SU-DHL-6 (cell line): ENCODE results near the gene B3GAT2.
A peak's percentile ranks its signal among the peaks of the same experiment; 100 is the strongest.

ENCODE experiments used
- H2AFZ ChIP-seq: fragments of 200-600 bp; sonication (generic); 2 replicates; pipeline ENCODE4 v1.6.1; 2014; ENCODE audit warnings: low read depth, mild to moderate bottlenecking, moderate library complexity, mixed read lengths, antibody characterized with exemption, low read length; ENCODE audit not compliant: severe bottlenecking
- H3F3A ChIP-seq: fragments of 200-600 bp; shearing (Covaris generic); 2 replicates; pipeline ENCODE4 v1.6.0; 2016; ENCODE audit warnings: antibody characterized with exemption, mild to moderate bottlenecking; ENCODE audit not compliant: insufficient read depth
- H3K27ac ChIP-seq: fragments of 200-600 bp; sonication (generic); 2 replicates; pipeline ENCODE4 v1.5.1; 2016; ENCODE audit warnings: low read depth, mild to moderate bottlenecking, low read length, moderate library complexity, mixed read lengths
- H3K27me3 ChIP-seq: fragments of 200-600 bp; sonication (generic), shearing (Covaris generic); 2 replicates; pipeline ENCODE4 v1.6.0; 2014; ENCODE audit warnings: mild to moderate bottlenecking, low read length
- H3K36me3 ChIP-seq: fragments of 200-600 bp; sonication (generic); 2 replicates; pipeline ENCODE4 v1.6.1; 2014; ENCODE audit warnings: mild to moderate bottlenecking, low read length, mixed read lengths
- H3K4me2 ChIP-seq: fragments of 300-600, 200-600 bp; shearing (Covaris generic), sonication (generic); 2 replicates; pipeline ENCODE4 v1.6.0; 2014; ENCODE audit warnings: low read length, low read depth, mild to moderate bottlenecking; ENCODE audit not compliant: poor library complexity, severe bottlenecking
- H3K4me3 ChIP-seq: fragments of 200-600 bp; sonication (generic); 2 replicates; pipeline ENCODE4 v1.5.1; 2014; ENCODE audit warnings: antibody characterized with exemption, low read length, mild to moderate bottlenecking, mixed read lengths; ENCODE audit not compliant: insufficient read depth, poor library complexity, severe bottlenecking
- H3K79me2 ChIP-seq: fragments of 200-600 bp; sonication (generic); 2 replicates; pipeline ENCODE4 v1.6.1; 2014; ENCODE audit warnings: mild to moderate bottlenecking, low read length, moderate library complexity; ENCODE audit not compliant: insufficient read depth
- H3K9ac ChIP-seq: fragments of 200-600 bp; sonication (generic); 2 replicates; pipeline ENCODE4 v1.7.0; 2014; ENCODE audit warnings: mild to moderate bottlenecking, low read length
- H3K9me2 ChIP-seq: fragments of 200-600 bp; sonication (generic); replicated peaks from 2 replicates; pipeline ENCODE4 v1.6.1; 2014; ENCODE audit warnings: low read length; ENCODE audit not compliant: insufficient read depth
- H3K9me3 ChIP-seq: fragments of 200-600 bp; sonication (generic); 2 replicates; pipeline ENCODE4 v1.6.1; 2014; ENCODE audit warnings: low read length, mixed read lengths; ENCODE audit not compliant: insufficient read depth
- H4K20me1 ChIP-seq: fragments of 200-600 bp; sonication (generic); 2 replicates; pipeline ENCODE4 v1.6.1; 2014; ENCODE audit warnings: low read depth, mild to moderate bottlenecking, antibody characterized with exemption, low read length, moderate library complexity, mixed read lengths
- CTCF ChIP-seq: fragments of 200-600 bp; sonication (generic); IDR thresholded peaks from one replicate; pipeline ENCODE4 v1.5.1; 2017; ENCODE audit warnings: antibody characterized with exemption, mild to moderate bottlenecking, low read length, moderate library complexity; ENCODE audit not compliant: insufficient read depth, poor library complexity, severe bottlenecking
- EZH2phosphoT487 ChIP-seq: fragments of 200-600 bp; sonication (generic), shearing (Covaris generic); conservative IDR thresholded peaks from 2 replicates; pipeline ENCODE4 v1.6.1; 2018; ENCODE audit warnings: mild to moderate bottlenecking, antibody characterized with exemption, low read length, moderate library complexity, mixed read lengths

The B3GAT2 gene

GRCh38 chr6:70843328-70843918, 113.4 kb downstream of the B3GAT2 start:
- peaks cover 1% of the 10 kb centered on the region; the same call in 1 of the 2 replicates for H3K9me3 ChIP-seq
- H3K9me2 ChIP-seq, result no peaks in the 10 kb centered on the region
- no peak overlapping the region for H3K27ac ChIP-seq
- H3K4me3 ChIP-seq, result no peak overlapping the region
- no peak overlapping the region for H2AFZ ChIP-seq
- peak; percentile 14 for TF ChIP-seq CTCF
- no peak for TF ChIP-seq EZH2phosphoT487
- no peaks in the 10 kb centered on the region for H3F3A ChIP-seq
- H3K4me2 ChIP-seq, result no peak overlapping the region
- no peaks in the 10 kb centered on the region for H3K79me2 ChIP-seq
- H3K9ac ChIP-seq, result no peak overlapping the region
- no peaks in the 10 kb centered on the region for H3K27me3 ChIP-seq
- no peaks in the 10 kb centered on the region for H4K20me1 ChIP-seq
- peaks cover 14% of the 10 kb centered on the region; the same call in 1 of the 2 replicates for H3K36me3 ChIP-seq

- Histone ChIP-seq H3K9ac (no peak overlapping the region), H3K4me3 (no peak overlapping the region), H3K27me3 (no peaks in the 10 kb centered on the region), H3K9me3 (no peaks in the 10 kb centered on the region; the same call in 1 of the 2 replicates), H3K27ac (no peak overlapping the region), H3K79me2 (no peaks in the 10 kb centered on the region), H3K36me3 (peaks cover 7% of the 10 kb centered on the region; the same call in 1 of the 2 replicates), H3K9me2 (no peaks in the 10 kb centered on the region), H3K4me2 (no peak overlapping the region), H4K20me1 (no peaks in the 10 kb centered on the region), H2AFZ (no peak overlapping the region), H3F3A (peaks cover 5% of the 10 kb centered on the region; the same call in 1 of the 2 replicates)
- no peak for TF ChIP-seq EZH2phosphoT487
Measured at GRCh38 chr6:70842541-70842940, 114.3 kb downstream of the B3GAT2 start.

- peaks cover 5% of the 10 kb centered on the region; the same call in 1 of the 2 replicates for H3F3A ChIP-seq
- H2AFZ ChIP-seq, result no peak overlapping the region
- no peaks in the 10 kb centered on the region for H3K9me3 ChIP-seq
- H3K27me3 ChIP-seq, result no peaks in the 10 kb centered on the region
- H3K79me2 ChIP-seq, result no peaks in the 10 kb centered on the region
- H3K36me3 ChIP-seq, result no peaks in the 10 kb centered on the region
- H3K9me2 ChIP-seq, result no peaks in the 10 kb centered on the region
- no peak overlapping the region for H3K9ac ChIP-seq
- H3K27ac ChIP-seq, result no peak overlapping the region
- H4K20me1 ChIP-seq, result no peaks in the 10 kb centered on the region
- no peak overlapping the region for H3K4me2 ChIP-seq
- H3K4me3 ChIP-seq, result no peak overlapping the region
- TF ChIP-seq EZH2phosphoT487 (no peak), CTCF (no peak)
Measured at GRCh38 chr6:70841112-70841511, 115.7 kb downstream of the B3GAT2 start.
